ENCODE data around the gene KCND3. TPM values are rescaled to one million over a fixed set of nuclear protein-coding genes. Genes with fewer than 3 reads are reported as not detected.

The KCND3 gene
- total and polyA plus RNA-seq, 8 donors, result 2.5 to 18.6 (median 6.9) TPM

GRCh38 chr1:112026501-112026900, 37.0 kb upstream of the KCND3 start:
- no peak for DNase-seq
- H3K27ac ChIP-seq, result no peak overlapping the region
- H3K4me3 ChIP-seq, result no peak overlapping the region
- TF ChIP-seq, protein P1, sequence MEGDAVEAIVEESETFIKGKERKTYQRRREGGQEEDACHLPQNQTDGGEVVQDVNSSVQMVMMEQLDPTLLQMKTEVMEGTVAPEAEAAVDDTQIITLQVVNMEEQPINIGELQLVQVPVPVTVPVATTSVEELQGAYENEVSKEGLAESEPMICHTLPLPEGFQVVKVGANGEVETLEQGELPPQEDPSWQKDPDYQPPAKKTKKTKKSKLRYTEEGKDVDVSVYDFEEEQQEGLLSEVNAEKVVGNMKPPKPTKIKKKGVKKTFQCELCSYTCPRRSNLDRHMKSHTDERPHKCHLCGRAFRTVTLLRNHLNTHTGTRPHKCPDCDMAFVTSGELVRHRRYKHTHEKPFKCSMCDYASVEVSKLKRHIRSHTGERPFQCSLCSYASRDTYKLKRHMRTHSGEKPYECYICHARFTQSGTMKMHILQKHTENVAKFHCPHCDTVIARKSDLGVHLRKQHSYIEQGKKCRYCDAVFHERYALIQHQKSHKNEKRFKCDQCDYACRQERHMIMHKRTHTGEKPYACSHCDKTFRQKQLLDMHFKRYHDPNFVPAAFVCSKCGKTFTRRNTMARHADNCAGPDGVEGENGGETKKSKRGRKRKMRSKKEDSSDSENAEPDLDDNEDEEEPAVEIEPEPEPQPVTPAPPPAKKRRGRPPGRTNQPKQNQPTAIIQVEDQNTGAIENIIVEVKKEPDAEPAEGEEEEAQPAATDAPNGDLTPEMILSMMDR (IDR thresholded peaks at IDR 0.05), result no peak
- intact Hi-C loops (cut with DNase I), result no loop called here
- 12 to 17% methylated on average over 1 of the region's 1 CpG for WGBS, 2 donors
- no peak for ATAC-seq
- no peaks in the 10 kb centered on the region for H3K9me3 ChIP-seq
- no peaks in the 10 kb centered on the region for H3K4me1 ChIP-seq
- H3K36me3 ChIP-seq, result no peaks in the 10 kb centered on the region
- H3K27me3 ChIP-seq, result no peaks in the 10 kb centered on the region
- no peak for FAIRE-seq

GRCh38 chr1:112026016-112026415, 36.5 kb upstream of the KCND3 start:
- H3K4me1 ChIP-seq, result no peaks in the 10 kb centered on the region
- H3K27me3 ChIP-seq, result no peaks in the 10 kb centered on the region
- WGBS, 2 donors, result 43 to 51% methylated on average over 5 of the region's 5 CpGs
- no peak for FAIRE-seq
- TF ChIP-seq, protein P1 (IDR thresholded peaks at IDR 0.05), result no peak
- ATAC-seq, result no peak
- no peak for DNase-seq
- H3K27ac ChIP-seq, result no peak overlapping the region
- H3K9me3 ChIP-seq, result no peaks in the 10 kb centered on the region
- H3K4me3 ChIP-seq, result no peak overlapping the region
- H3K36me3 ChIP-seq, result no peaks in the 10 kb centered on the region
- intact Hi-C loops (cut with DNase I), result no loop called here

DNA sequence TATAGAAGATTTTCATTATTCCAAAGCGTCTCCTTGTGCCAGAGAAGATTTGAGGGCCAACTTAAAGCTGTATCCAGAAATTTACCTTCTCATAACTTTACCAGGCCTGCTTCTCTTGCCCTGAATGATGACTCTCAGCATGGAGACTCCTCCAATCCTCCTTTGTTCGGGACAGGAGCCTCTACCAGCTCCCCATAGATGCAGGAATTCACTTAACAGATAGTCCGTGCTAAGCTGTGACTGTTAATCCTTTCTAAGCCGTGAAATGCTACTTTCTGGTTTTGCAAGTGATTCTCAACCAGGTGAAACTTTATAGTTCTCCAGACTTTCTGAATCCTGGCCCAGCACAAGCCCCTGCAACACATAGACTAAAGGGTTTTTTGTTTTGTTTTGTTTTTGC, 31.8 kb upstream of the KCND3 start:
- ATAC-seq (no peak), DNase-seq (no peak), FAIRE-seq (no peak)
- Histone ChIP-seq H3K27me3 (no peaks in the 10 kb centered on the region), H3K9me3 (no peaks in the 10 kb centered on the region), H3K4me1 (no peaks in the 10 kb centered on the region), H3K4me3 (no peak overlapping the region), H3K27ac (no peak overlapping the region), H3K36me3 (no peaks in the 10 kb centered on the region)
- TF ChIP-seq, protein P1 (IDR thresholded peaks at IDR 0.05), result no peak
- 53 to 68% methylated on average over 4 of the region's 4 CpGs for WGBS, 2 donors
- intact Hi-C loops (cut with DNase I), result no loop called here

DNA sequence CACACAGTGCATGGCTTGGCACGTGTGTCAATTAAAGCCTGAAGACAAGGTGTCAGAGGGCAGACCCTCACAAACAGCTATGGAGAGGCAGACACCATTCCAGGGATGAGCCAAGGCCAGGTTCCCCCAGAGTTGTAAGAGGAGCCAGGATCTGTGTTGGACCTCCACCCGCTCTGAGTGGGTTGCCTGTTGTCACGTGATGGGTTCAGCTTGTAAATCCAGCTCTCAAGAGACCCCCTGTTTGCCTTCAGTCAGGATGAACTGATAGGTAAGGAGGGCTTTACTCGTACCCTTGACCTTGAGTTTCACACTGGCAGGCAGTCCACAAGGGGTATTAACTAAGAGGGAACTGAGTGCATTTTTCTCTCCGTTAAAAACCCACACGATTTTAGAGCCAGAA, 27.7 kb upstream of the KCND3 start:
- H3K36me3 ChIP-seq, result no peaks in the 10 kb centered on the region
- DNase-seq (no peak), FAIRE-seq (no peak), ATAC-seq (no peak)
- no peak overlapping the region for H3K4me3 ChIP-seq
- intact Hi-C loops (cut with DNase I), result no loop called here
- H3K27me3 ChIP-seq, result no peaks in the 10 kb centered on the region
- TF ChIP-seq, protein P1 (IDR thresholded peaks at IDR 0.05), result no peak
- H3K4me1 ChIP-seq, result no peaks in the 10 kb centered on the region
- no peaks in the 10 kb centered on the region for H3K9me3 ChIP-seq
- 61 to 63% methylated on average over 6 of the region's 6 CpGs for WGBS, 2 donors
- H3K27ac ChIP-seq, result no peak overlapping the region

GRCh38 chr1:112012823-112013222, 23.4 kb upstream of the KCND3 start:
- FAIRE-seq (no peak), ATAC-seq (no peak), DNase-seq (no peak)
- Histone ChIP-seq H3K9me3 (no peaks in the 10 kb centered on the region), H3K36me3 (no peaks in the 10 kb centered on the region), H3K4me3 (no peak overlapping the region), H3K27me3 (no peaks in the 10 kb centered on the region), H3K27ac (no peak overlapping the region), H3K4me1 (no peaks in the 10 kb centered on the region)
- TF ChIP-seq, protein P1 (IDR thresholded peaks at IDR 0.05), result no peak
- WGBS, 2 donors, result 27 to 48% methylated on average over 1 of the region's 1 CpG
- intact Hi-C loops (cut with DNase I), result no loop called here

Measured in pancreas (tissue), 10 donors.